Gastrocnemius medialis (tissue), 4 donors: ENCODE results near the gene BCAS4.

Experiments
- POLR2A ChIP-seq, 2 donors: fragments of 450-650 bp; IDR thresholded peaks; one replicate each; pipeline ENCODE4 v1.6.1; 2017; ENCODE audit warnings: antibody characterized with exemption in 2 of 2, mild to moderate bottlenecking in 2 of 2, moderate library complexity in 2 of 2
- TF ChIP-seq, protein P1 (sequence below), 5 experiments: fragments of 450-650 bp in 3 of 5; fragments of 200-600 bp in 2 of 5; sonication (generic) in 2 of 5; IDR thresholded peaks in 4 of 5; conservative IDR thresholded peaks in 1 of 5; 1 replicate in 4 of 5; 2 replicates in 1 of 5; pipeline ENCODE4 v1.5.1; 2016 to 2019; ENCODE audit warnings: antibody characterized with exemption in 5 of 5, mild to moderate bottlenecking in 3 of 5, moderate library complexity in 3 of 5

- TF ChIP-seq, protein P1, sequence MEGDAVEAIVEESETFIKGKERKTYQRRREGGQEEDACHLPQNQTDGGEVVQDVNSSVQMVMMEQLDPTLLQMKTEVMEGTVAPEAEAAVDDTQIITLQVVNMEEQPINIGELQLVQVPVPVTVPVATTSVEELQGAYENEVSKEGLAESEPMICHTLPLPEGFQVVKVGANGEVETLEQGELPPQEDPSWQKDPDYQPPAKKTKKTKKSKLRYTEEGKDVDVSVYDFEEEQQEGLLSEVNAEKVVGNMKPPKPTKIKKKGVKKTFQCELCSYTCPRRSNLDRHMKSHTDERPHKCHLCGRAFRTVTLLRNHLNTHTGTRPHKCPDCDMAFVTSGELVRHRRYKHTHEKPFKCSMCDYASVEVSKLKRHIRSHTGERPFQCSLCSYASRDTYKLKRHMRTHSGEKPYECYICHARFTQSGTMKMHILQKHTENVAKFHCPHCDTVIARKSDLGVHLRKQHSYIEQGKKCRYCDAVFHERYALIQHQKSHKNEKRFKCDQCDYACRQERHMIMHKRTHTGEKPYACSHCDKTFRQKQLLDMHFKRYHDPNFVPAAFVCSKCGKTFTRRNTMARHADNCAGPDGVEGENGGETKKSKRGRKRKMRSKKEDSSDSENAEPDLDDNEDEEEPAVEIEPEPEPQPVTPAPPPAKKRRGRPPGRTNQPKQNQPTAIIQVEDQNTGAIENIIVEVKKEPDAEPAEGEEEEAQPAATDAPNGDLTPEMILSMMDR (IDR thresholded peaks at IDR 0.05 in 4 of 5, conservative IDR thresholded peaks at IDR 0.05 in 1 of 5) = no peak
- no peak for TF ChIP-seq POLR2A (IDR thresholded peaks at IDR 0.05)
Observed at GRCh38 chr20:50870561-50871161, 75.8 kb downstream of the BCAS4 start.
